ENCODE results near the gene C1RL.

- TF ChIP-seq EZH2 (IDR thresholded peaks at IDR 0.05; ENCODE audit: insufficient read depth, low read length), result no peak
- TF ChIP-seq CTCF (IDR thresholded peaks at IDR 0.05; ENCODE audit: insufficient read depth, low read depth, low read length), result no peak
Observed at GRCh38 chr12:7061596-7061995, 47.4 kb downstream of the C1RL start.

All from astrocyte (in vitro differentiated cells and primary cell).